Panc1 (cell line): Measurements from ENCODE around the gene CTDSP2.
"Not testable (repeated sequence)": the region's sequence is repeated elsewhere in the genome, so short reads cannot be mapped to it uniquely, and the experiment has no call there.

ENCODE experiments used
- POLR2AphosphoS5 ChIP-seq: IDR thresholded peaks from 2 replicates; pipeline ENCODE4 v1.6.1; 2012; ENCODE audit warnings: mild to moderate bottlenecking, low read depth, low read length, moderate library complexity
- TF ChIP-seq, protein P1 (sequence below): fragments of 450-650 bp; IDR thresholded peaks from 2 replicates; pipeline ENCODE4 v1.5.1; 2017; ENCODE audit warnings: mild to moderate bottlenecking

DNA sequence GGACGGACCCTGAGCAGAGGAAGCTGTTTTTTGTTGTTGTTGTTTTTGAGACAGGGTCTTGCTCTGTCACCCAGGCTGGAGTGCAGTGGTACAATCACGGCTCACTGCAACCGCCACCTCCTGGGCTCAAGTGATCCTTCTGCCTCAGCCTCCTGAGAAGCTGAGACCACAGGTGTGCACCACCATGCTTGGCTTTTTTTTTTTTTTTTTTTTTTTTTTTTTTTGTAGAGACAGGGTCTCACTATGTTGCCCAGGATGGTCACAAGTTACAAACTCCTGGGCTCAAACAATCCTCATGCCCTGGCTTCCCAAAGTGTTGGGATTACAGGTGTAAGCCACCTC, 28.6 kb downstream of the CTDSP2 start:
- TF ChIP-seq, protein P1, sequence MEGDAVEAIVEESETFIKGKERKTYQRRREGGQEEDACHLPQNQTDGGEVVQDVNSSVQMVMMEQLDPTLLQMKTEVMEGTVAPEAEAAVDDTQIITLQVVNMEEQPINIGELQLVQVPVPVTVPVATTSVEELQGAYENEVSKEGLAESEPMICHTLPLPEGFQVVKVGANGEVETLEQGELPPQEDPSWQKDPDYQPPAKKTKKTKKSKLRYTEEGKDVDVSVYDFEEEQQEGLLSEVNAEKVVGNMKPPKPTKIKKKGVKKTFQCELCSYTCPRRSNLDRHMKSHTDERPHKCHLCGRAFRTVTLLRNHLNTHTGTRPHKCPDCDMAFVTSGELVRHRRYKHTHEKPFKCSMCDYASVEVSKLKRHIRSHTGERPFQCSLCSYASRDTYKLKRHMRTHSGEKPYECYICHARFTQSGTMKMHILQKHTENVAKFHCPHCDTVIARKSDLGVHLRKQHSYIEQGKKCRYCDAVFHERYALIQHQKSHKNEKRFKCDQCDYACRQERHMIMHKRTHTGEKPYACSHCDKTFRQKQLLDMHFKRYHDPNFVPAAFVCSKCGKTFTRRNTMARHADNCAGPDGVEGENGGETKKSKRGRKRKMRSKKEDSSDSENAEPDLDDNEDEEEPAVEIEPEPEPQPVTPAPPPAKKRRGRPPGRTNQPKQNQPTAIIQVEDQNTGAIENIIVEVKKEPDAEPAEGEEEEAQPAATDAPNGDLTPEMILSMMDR: not testable (repeated sequence)
- not testable (repeated sequence) for TF ChIP-seq POLR2AphosphoS5
